ENCODE results near the gene BCLAF1.
A peak's percentile ranks its signal among the peaks of the same experiment; 100 is the strongest.

DNA sequence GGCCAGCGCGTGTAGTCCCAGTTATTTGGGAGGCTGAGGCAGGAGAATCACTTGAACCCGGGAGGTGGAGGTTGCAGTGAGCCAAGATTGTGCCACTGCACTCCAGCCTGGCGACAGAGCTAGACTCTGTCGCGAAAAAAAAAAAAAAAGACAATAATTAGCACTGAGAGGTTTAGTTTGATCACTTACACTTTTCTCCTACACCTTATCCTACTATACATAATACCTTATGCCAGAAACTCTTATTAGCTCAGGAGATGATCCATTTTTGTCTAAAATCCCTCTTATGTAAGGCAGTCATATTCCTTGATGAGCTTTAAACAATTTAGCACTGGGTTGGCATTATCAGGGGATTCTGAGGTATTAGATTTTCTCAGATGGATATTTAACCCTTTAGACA, 35.9 kb downstream of the BCLAF1 start:
- TF ChIP-seq CBX3 (IDR thresholded peaks at IDR 0.05; ENCODE audit: low read depth) (no peak), SIN3A (IDR thresholded peaks at IDR 0.05; ENCODE audit: low read depth) (no peak), POLR2A (IDR thresholded peaks at IDR 0.05; ENCODE audit: borderline replicate concordance, extremely low read depth, insufficient read depth, insufficient read length) (no peak), POLR2AphosphoS5 (IDR thresholded peaks at IDR 0.05; ENCODE audit: low read depth, low read length) (peak; percentile 32; the same call in 1 of the 2 replicates)
- TF ChIP-seq, protein P1, sequence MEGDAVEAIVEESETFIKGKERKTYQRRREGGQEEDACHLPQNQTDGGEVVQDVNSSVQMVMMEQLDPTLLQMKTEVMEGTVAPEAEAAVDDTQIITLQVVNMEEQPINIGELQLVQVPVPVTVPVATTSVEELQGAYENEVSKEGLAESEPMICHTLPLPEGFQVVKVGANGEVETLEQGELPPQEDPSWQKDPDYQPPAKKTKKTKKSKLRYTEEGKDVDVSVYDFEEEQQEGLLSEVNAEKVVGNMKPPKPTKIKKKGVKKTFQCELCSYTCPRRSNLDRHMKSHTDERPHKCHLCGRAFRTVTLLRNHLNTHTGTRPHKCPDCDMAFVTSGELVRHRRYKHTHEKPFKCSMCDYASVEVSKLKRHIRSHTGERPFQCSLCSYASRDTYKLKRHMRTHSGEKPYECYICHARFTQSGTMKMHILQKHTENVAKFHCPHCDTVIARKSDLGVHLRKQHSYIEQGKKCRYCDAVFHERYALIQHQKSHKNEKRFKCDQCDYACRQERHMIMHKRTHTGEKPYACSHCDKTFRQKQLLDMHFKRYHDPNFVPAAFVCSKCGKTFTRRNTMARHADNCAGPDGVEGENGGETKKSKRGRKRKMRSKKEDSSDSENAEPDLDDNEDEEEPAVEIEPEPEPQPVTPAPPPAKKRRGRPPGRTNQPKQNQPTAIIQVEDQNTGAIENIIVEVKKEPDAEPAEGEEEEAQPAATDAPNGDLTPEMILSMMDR (IDR thresholded peaks at IDR 0.05 in 2 of 3, conservative IDR thresholded peaks at IDR 0.05 in 1 of 3; ENCODE audit: borderline replicate concordance in 1 of 3, insufficient read depth in 1 of 3, low read depth in 2 of 3, low read length in 2 of 3) = no peak

All from HCT116 (cell line).